Muscle of leg (tissue), 11 donors: ENCODE measurements around the gene LDLRAD1. TPM values are rescaled to one million over a fixed set of nuclear protein-coding genes. Genes with fewer than 3 reads are reported as not detected.
"Not testable (repeated sequence)": the region's sequence is repeated elsewhere in the genome, so short reads cannot be mapped to it uniquely, and the experiment has no call there.

Experiments used
- DNase-seq: peaks from one replicate; pipeline ENCODE4 v3.0.0; 2013
- H3K27ac ChIP-seq: one replicate; pipeline ENCODE4 v1.5.1; 2013; ENCODE audit warnings: mild to moderate bottlenecking, low read length, control low read depth
- H3K27me3 ChIP-seq: one replicate; pipeline ENCODE4 v1.6.1; 2013; ENCODE audit warnings: low read length; ENCODE audit not compliant: control insufficient read depth, insufficient read depth
- H3K36me3 ChIP-seq: one replicate; pipeline ENCODE4 v1.6.1; 2013; ENCODE audit warnings: low read length; ENCODE audit not compliant: control insufficient read depth, insufficient read depth
- H3K4me1 ChIP-seq: one replicate; pipeline ENCODE4 v1.6.1; 2013; ENCODE audit warnings: low read length; ENCODE audit not compliant: control insufficient read depth, insufficient read depth
- H3K4me3 ChIP-seq: one replicate; pipeline ENCODE4 v1.5.1; 2013; ENCODE audit warnings: low read length, control low read depth
- H3K9me3 ChIP-seq: replicated peaks from 2 replicates; pipeline ENCODE4 v1.6.1; 2013; ENCODE audit warnings: low read depth, low read length; ENCODE audit not compliant: control insufficient read depth
- WGBS: methylation state at CpG from one replicate; pipeline ENCODE4 v1.1.5; 2013; ENCODE audit warnings: missing lambda C conversion rate; ENCODE audit not compliant: insufficient coverage; 5-methylcytosine and 5-hydroxymethylcytosine counted together
- polyA plus RNA-seq, 8 donors: library from polyadenylated mRNA; unstranded; fragments of 120-200 nt; gene quantifications; one replicate each; pipeline versions ENCODE4 v1.2.1 to v1.2.3, GENCODE V29; 2013; ENCODE audit warnings: inconsistent platforms in 1 of 8, low replicate concordance in 1 of 8; ENCODE audit not compliant: insufficient read length in 8 of 8, insufficient read depth in 1 of 8
- total RNA-seq: library from RNA; stranded (reverse); fragments of 120-200 nt; gene quantifications from one replicate; pipeline ENCODE4 v1.2.4, GENCODE V29; 2013

The LDLRAD1 gene
- total and polyA plus RNA-seq, 9 donors = 0.30 TPM; not detected in 8

DNA sequence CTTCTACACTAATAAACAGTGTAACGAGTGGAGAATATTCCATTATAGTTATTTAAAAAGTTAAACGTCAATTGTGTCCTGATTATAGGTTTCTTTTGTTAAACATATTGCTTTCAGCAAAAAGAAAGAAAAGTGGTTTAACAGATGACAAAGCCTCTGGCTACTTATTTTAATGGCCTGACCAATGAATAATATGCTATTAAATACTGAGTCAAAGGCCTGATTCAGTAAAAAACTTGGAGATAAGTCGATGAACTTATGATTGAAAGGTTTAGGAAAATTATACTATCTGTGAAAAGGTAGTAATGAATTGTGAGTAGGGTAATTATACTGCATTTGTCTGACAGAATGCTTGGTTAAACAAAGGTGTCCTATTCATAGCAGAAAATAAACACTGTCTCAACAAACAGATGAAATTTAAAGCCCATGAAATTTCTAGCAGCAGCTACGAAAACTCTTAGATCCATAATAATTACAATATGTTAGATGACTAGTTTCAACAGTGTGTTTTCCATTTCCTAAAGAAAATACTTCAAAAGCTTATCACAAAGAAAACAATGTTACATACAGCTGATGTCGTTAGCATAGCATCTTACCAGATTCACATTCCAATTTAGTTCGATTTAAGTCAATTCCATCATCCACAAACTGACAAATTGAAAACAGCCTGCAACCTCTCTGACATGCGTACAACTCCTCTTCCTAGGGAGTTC lies 28.8 kb upstream of the LDLRAD1 start:
- peaks cover 10% of the 10 kb centered on the region for H3K36me3 ChIP-seq
- DNase-seq = no peak
- WGBS = 56% methylated on average over 2 of the region's 7 CpGs
- no peaks in the 10 kb centered on the region for H3K9me3 ChIP-seq
- H3K4me3 ChIP-seq = no peak overlapping the region
- peaks cover 3% of the 10 kb centered on the region for H3K4me1 ChIP-seq
- H3K27me3 ChIP-seq = no peaks in the 10 kb centered on the region
- H3K27ac ChIP-seq = no peak overlapping the region

- no CpG with 5 or more reads among the region's 2 CpGs for WGBS
- Histone ChIP-seq H3K4me3 (no peak overlapping the region), H3K27ac (no peak overlapping the region), H3K9me3 (no peaks in the 10 kb centered on the region), H3K36me3 (peaks cover 15% of the 10 kb centered on the region), H3K27me3 (no peaks in the 10 kb centered on the region), H3K4me1 (peaks cover 2% of the 10 kb centered on the region)
- no peak for DNase-seq
Measured at GRCh38 chr1:54045496-54045895, 27.5 kb upstream of the LDLRAD1 start.

- no peaks in the 10 kb centered on the region for H3K9me3 ChIP-seq
- H3K36me3 ChIP-seq = peaks cover 26% of the 10 kb centered on the region
- WGBS = no CpG with 5 or more reads among the region's 1 CpG
- DNase-seq = no peak
- H3K4me1 ChIP-seq = no peaks in the 10 kb centered on the region
- no peak overlapping the region for H3K27ac ChIP-seq
- H3K27me3 ChIP-seq = no peaks in the 10 kb centered on the region
- no peak overlapping the region for H3K4me3 ChIP-seq
Measured at GRCh38 chr1:54041806-54042205, 23.8 kb upstream of the LDLRAD1 start.

- H3K27ac ChIP-seq = no peak overlapping the region
- H3K4me3 ChIP-seq = no peak overlapping the region
- no peaks in the 10 kb centered on the region for H3K9me3 ChIP-seq
- peaks cover 48% of the 10 kb centered on the region for H3K36me3 ChIP-seq
- no peak for DNase-seq
- no peaks in the 10 kb centered on the region for H3K27me3 ChIP-seq
- no peaks in the 10 kb centered on the region for H3K4me1 ChIP-seq
Measured at GRCh38 chr1:54037476-54037875, 19.5 kb upstream of the LDLRAD1 start.

- Histone ChIP-seq H3K36me3 (peaks cover 8% of the 10 kb centered on the region), H3K4me1 (no peaks in the 10 kb centered on the region), H3K9me3 (no peaks in the 10 kb centered on the region), H3K27me3 (no peaks in the 10 kb centered on the region), H3K27ac (no peak overlapping the region), H3K4me3 (no peak overlapping the region)
- no peak for DNase-seq
- 74% methylated on average over 2 of the region's 3 CpGs for WGBS
Measured at GRCh38 chr1:54028306-54029251, 10.6 kb upstream of the LDLRAD1 start.

GRCh38 chr1:54027848-54028247 lies 9.9 kb upstream of the LDLRAD1 start:
- peaks cover 4% of the 10 kb centered on the region for H3K36me3 ChIP-seq
- H3K27ac ChIP-seq = no peak overlapping the region

GRCh38 chr1:54024811-54025210 lies 6.8 kb upstream of the LDLRAD1 start:
- H3K27ac ChIP-seq, H3K4me1 ChIP-seq, H3K36me3 ChIP-seq, H3K9me3 ChIP-seq, H3K4me3 ChIP-seq, DNase-seq, H3K27me3 ChIP-seq: not testable (repeated sequence)
- no CpG with 5 or more reads among the region's 1 CpG for WGBS

More at GRCh38 chr1:54027848-54028247, 9.9 kb upstream of the LDLRAD1 start:
- no peaks in the 10 kb centered on the region for H3K4me1 ChIP-seq
- no peaks in the 10 kb centered on the region for H3K9me3 ChIP-seq
- H3K27me3 ChIP-seq = no peaks in the 10 kb centered on the region
- no peak overlapping the region for H3K4me3 ChIP-seq
- no peak for DNase-seq
- 80% methylated on average over 1 of the region's 5 CpGs for WGBS

DNA sequence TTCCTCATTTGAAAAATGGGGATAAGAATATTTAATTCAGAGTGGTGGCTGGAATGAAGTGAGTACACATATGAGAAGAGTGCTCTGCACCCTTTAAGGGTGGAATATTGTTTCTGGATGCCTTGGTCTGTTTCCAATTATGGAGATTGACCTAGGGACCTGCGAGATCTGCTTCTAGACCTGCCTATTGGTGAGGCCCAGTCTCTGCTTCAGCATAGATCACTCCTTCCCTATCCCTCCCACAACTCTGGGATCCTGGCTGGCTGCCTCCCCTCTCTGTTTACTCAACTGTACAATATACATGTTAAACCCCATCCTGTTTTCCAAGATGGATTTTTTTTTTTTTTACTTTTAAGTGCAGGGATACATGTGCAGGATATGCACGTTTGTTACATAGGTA lies 6.4 kb upstream of the LDLRAD1 start:
- Histone ChIP-seq H3K36me3 (no peaks in the 10 kb centered on the region), H3K27ac (no peak overlapping the region), H3K27me3 (no peaks in the 10 kb centered on the region), H3K4me3 (no peak overlapping the region), H3K4me1 (no peaks in the 10 kb centered on the region), H3K9me3 (no peaks in the 10 kb centered on the region)
- WGBS = 60% methylated on average over 1 of the region's 2 CpGs
- no peak for DNase-seq

DNA sequence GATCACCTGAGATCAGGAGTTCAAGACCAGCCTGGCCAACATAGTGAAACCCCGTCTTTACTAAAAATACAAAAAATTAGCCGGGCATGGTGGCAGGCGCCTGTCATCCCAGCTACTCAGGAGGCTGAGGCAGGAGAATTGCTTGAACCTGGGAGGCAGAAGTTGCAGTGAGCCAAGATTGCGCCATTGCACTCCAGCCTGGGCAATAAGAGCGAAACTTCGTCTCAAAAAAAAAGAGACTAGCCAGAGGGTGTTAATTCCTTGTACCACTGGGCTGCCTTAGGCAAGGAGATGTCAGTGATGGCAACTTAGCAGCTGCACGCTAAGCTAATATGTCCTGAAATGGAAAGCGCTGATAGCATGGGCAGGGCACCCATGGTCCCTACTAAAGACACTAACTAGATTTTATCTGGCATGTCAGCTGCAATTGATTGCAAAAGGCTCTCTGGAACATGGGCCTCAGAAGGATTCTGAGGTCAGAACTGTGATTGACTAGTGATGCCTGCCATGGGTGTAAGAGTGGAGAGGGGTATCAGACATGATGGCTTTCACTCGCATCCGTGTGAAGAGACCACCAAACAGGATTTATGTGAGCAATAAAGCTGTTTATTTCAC lies 1.7 kb upstream of the LDLRAD1 start:
- DNase-seq, H3K4me1 ChIP-seq, H3K4me3 ChIP-seq, H3K27ac ChIP-seq, H3K36me3 ChIP-seq, H3K9me3 ChIP-seq: not testable (repeated sequence)
- 77% methylated on average over 7 of the region's 10 CpGs for WGBS
- peaks cover 11% of the 10 kb centered on the region for H3K27me3 ChIP-seq

- Histone ChIP-seq H3K27ac (no peak overlapping the region), H3K4me3 (no peak overlapping the region), H3K27me3 (peaks cover 11% of the 10 kb centered on the region), H3K9me3 (no peaks in the 10 kb centered on the region), H3K4me1 (no peaks in the 10 kb centered on the region), H3K36me3 (no peaks in the 10 kb centered on the region)
- 79% methylated on average over 2 of the region's 5 CpGs for WGBS
- DNase-seq = no peak
Measured at GRCh38 chr1:54018635-54019034, 649 bp upstream of the LDLRAD1 start.
